Measurements from ENCODE around the gene AVEN. TPM values are rescaled to one million over a fixed set of nuclear protein-coding genes. Genes with fewer than 3 reads are reported as not detected.

AVEN gene
- total RNA-seq, 1 experiment from 2014 or later = 17.0 TPM

DNA sequence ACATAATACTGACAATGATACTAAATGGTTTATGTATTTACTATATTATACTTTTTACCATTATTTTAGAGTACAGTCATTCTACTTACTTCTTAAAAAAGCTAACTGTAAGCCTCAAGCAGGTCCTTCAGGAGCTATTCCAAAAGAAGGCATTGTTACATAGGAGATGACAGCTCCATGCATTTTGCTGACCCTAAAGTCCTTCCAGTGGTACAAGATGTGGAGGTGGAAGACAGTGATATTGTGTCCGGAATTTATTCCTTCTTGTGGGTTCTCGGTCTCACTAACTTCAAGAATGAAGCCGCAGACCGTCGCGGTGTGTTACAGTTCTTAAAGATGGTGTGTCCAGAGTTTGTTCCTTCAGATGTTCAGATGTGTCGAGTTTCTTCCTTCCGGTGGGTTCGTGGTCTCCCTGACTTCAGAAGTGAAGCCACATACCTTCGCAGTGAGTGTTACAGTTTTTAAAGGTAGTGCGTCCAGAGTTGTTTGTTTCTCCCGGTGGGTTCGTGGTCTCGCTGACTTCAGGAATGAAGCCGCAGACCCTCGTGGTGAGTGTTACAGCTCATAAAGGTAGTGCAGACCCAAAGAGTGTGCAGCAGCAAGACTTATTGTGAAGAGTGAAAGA, 20.9 kb downstream of the AVEN start:
- intact Hi-C loops (cut with micrococcal nuclease; ENCODE audit: unreplicated experiment) = no loop called here
- ChIA-PET CTCF (no interaction called here), POLR2A (ENCODE audit: low non-redundant PET) (no interaction called here)
- Histone ChIP-seq H3K4me3 (ENCODE audit: low read depth, low read length, poor library complexity, severe bottlenecking) (no peak overlapping the region), H3K4me1 (ENCODE audit: insufficient read depth, low read length, poor library complexity, severe bottlenecking) (no peaks in the 10 kb centered on the region), H3K36me3 (ENCODE audit: insufficient read depth, low read length, poor library complexity, severe bottlenecking) (no peaks in the 10 kb centered on the region), H3K27me3 (replicated peaks; ENCODE audit: insufficient read depth, low read depth, low read length, poor library complexity) (no peaks in the 10 kb centered on the region), H3K9me3 (ENCODE audit: low read depth, low read length, poor library complexity, severe bottlenecking) (no peaks in the 10 kb centered on the region), H3K27ac (ENCODE audit: low read depth, low read length, poor library complexity, severe bottlenecking) (no peak overlapping the region)
- DNase-seq (ENCODE audit: low spot score) = no peak
- no peak for TF ChIP-seq EZH2 (IDR thresholded peaks at IDR 0.05; ENCODE audit: borderline replicate concordance, low read depth, low read length, poor library complexity, severe bottlenecking)
- TF ChIP-seq, protein P1, sequence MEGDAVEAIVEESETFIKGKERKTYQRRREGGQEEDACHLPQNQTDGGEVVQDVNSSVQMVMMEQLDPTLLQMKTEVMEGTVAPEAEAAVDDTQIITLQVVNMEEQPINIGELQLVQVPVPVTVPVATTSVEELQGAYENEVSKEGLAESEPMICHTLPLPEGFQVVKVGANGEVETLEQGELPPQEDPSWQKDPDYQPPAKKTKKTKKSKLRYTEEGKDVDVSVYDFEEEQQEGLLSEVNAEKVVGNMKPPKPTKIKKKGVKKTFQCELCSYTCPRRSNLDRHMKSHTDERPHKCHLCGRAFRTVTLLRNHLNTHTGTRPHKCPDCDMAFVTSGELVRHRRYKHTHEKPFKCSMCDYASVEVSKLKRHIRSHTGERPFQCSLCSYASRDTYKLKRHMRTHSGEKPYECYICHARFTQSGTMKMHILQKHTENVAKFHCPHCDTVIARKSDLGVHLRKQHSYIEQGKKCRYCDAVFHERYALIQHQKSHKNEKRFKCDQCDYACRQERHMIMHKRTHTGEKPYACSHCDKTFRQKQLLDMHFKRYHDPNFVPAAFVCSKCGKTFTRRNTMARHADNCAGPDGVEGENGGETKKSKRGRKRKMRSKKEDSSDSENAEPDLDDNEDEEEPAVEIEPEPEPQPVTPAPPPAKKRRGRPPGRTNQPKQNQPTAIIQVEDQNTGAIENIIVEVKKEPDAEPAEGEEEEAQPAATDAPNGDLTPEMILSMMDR (conservative IDR thresholded peaks at IDR 0.05; ENCODE audit: low read depth, low read length) = no peak
- no TSS peak for BruUV-seq (replicated peaks)

DNA sequence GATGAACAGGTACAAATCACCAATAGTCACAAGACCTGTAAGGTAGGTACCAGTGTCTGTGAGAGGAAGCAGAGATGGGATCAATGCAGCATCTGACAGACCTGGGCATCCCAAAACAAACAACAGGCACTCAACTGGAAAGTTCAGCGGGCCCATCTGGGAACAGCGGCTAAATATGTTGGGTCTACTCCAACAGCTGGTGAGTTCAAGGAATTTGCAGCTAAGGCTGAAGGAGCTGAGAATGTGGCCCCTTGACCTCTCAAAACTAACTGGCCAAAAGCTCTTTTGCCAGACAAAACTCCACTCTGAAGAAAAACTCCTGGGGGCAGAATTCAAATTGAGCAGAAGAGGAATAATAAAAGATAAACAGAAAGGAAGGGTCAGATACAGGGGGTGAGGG, 24.4 kb downstream of the AVEN start:
- intact Hi-C loops (cut with micrococcal nuclease; ENCODE audit: unreplicated experiment) = no loop called here
- DNase-seq (ENCODE audit: low spot score) = no peak
- ChIA-PET CTCF (no interaction called here), POLR2A (ENCODE audit: low non-redundant PET) (no interaction called here)
- Histone ChIP-seq H3K27me3 (replicated peaks; ENCODE audit: insufficient read depth, low read depth, low read length, poor library complexity) (no peaks in the 10 kb centered on the region), H3K9me3 (ENCODE audit: low read depth, low read length, poor library complexity, severe bottlenecking) (no peaks in the 10 kb centered on the region), H3K36me3 (ENCODE audit: insufficient read depth, low read length, poor library complexity, severe bottlenecking) (no peaks in the 10 kb centered on the region), H3K4me3 (ENCODE audit: low read depth, low read length, poor library complexity, severe bottlenecking) (no peak overlapping the region), H3K27ac (ENCODE audit: low read depth, low read length, poor library complexity, severe bottlenecking) (no peak overlapping the region), H3K4me1 (ENCODE audit: insufficient read depth, low read length, poor library complexity, severe bottlenecking) (no peaks in the 10 kb centered on the region)
- TF ChIP-seq EZH2 (IDR thresholded peaks at IDR 0.05; ENCODE audit: borderline replicate concordance, low read depth, low read length, poor library complexity, severe bottlenecking) = no peak
- TF ChIP-seq, protein P1 (conservative IDR thresholded peaks at IDR 0.05; ENCODE audit: low read depth, low read length) = no peak
- no TSS peak for BruUV-seq (replicated peaks)

DNA sequence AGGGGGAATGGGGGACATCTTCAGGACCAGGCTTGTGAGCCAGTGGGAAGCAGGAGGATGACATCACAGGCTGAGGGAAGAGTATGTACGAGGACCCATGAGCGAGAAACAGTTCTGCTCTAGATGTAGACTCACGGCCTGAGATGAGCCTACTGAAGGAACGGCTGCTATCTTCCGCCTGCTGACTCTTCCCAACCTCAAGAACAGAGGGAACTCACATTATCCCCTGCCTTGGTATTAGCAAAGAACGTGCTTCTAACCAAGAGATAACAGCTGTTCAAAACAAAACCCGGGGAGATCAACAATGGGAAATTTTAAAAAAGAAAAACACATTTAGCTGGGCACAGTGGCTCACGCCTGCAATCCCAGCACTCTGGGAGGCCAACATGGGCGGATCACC, 25.3 kb downstream of the AVEN start:
- Histone ChIP-seq H3K4me1 (ENCODE audit: insufficient read depth, low read length, poor library complexity, severe bottlenecking) (no peaks in the 10 kb centered on the region), H3K27ac (ENCODE audit: low read depth, low read length, poor library complexity, severe bottlenecking) (no peak overlapping the region), H3K36me3 (ENCODE audit: insufficient read depth, low read length, poor library complexity, severe bottlenecking) (no peaks in the 10 kb centered on the region), H3K27me3 (replicated peaks; ENCODE audit: insufficient read depth, low read depth, low read length, poor library complexity) (no peaks in the 10 kb centered on the region), H3K9me3 (ENCODE audit: low read depth, low read length, poor library complexity, severe bottlenecking) (no peaks in the 10 kb centered on the region), H3K4me3 (ENCODE audit: low read depth, low read length, poor library complexity, severe bottlenecking) (no peak overlapping the region)
- ChIA-PET CTCF (no interaction called here), POLR2A (ENCODE audit: low non-redundant PET) (no interaction called here)
- intact Hi-C loops (cut with micrococcal nuclease; ENCODE audit: unreplicated experiment) = no loop called here
- DNase-seq (ENCODE audit: low spot score) = no peak
- TF ChIP-seq, protein P1 (conservative IDR thresholded peaks at IDR 0.05; ENCODE audit: low read depth, low read length) = no peak
- no peak for TF ChIP-seq EZH2 (IDR thresholded peaks at IDR 0.05; ENCODE audit: borderline replicate concordance, low read depth, low read length, poor library complexity, severe bottlenecking)
- BruUV-seq (replicated peaks) = no TSS peak
